Purkinje cell (primary cell): Measurements from ENCODE around the gene SULT4A1. TPM values are rescaled to one million over a fixed set of nuclear protein-coding genes. Genes with fewer than 3 reads are reported as not detected.

Experiments
- polyA plus RNA-seq: library from polyadenylated mRNA; unstranded; fragments of >200 nt; fragmentation: Nextera tagmentation; gene quantifications from 2 replicates; pipeline ENCODE4 v1.2.1, GENCODE V29; 2014

The SULT4A1 gene, protein sequence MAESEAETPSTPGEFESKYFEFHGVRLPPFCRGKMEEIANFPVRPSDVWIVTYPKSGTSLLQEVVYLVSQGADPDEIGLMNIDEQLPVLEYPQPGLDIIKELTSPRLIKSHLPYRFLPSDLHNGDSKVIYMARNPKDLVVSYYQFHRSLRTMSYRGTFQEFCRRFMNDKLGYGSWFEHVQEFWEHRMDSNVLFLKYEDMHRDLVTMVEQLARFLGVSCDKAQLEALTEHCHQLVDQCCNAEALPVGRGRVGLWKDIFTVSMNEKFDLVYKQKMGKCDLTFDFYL
- polyA plus RNA-seq, result 49.2 and 54.1 TPM in 2 replicates

DNA sequence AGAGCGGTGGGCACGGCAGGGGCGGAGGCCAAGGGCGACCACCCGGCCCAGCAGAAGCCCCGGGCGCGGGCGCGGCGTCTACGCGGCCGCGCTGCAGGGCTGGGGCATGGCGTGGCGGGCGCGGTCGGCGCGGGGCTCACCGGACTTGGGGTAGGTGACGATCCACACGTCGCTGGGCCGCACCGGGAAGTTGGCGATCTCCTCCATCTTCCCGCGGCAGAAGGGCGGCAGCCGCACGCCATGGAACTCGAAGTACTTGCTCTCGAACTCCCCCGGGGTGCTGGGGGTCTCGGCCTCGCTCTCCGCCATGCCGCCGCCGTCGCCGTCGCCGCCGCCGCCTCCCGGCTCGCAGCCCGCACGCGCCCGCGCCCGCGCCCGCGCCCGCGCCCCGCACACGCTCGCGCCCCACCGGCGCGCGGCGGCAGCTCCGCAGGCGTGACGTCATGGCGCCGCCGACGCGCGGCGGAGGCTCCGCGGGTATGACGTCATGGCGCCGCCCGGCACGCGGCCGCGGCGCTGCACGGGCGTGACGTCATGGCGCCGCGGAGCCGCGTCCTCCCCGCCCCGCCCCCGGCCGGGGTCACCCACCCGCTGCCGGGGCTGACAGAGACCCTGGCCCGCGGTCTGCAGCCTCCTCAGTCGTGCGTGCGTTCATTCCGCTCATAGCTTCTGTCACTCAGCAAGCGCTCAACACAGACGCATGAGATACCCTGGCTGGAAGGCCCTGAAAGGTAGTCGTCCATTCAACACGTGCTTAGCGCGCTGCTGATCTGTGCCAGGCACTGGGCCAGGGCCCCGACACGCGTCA is at the start of gene SULT4A1:
Gene SULT4A1 (minus strand): TSS at position 440 of the 808 bp plus-strand sequence. CDS start 131 bp downstream, at position 309.

DNA sequence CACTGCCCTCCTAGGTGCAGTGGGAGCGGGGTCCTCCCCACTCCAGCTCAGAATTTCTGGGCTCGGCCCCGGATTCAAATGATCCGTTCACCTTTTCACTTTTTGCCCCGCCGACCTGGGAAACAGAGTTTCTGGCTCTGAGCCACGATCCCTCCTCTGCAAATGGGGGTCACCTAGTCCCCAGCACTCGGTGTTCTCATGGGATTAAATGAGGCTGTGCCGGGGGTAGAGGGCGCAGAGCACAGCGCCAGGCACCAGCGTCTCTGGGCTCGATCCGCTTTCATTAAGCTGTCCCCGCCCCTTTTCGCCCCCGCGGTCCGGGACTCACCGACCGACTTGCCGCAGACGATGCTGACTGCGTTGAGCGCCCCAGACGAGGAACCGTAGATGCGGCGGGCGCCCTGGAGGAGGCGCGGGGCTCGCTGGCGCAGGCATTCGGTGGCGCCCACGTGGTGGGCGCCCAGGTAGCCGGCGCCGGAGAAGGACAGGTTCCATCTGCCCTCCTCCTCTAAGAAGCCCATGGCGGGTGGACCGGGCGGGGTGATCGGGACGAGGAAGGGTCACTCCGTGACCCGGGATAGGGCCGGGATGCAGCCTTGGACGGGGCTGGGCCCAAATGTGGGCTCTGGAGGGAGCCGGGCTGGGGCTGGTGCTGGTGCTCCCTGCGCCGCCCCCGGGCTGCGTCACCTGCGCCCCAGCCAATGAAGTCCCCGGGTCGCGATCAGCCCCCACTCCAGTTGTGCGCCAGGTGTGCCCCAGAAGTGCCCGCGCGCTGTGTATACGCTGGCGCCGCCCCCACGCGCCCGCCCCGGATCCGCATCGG is 29.3 kb upstream of the SULT4A1 start, which contains the start of gene PNPLA5:
Gene PNPLA5 (minus strand): TSS at position 654 of the 823 bp plus-strand sequence. CDS start 133 bp downstream, at position 521.

GRCh38 chr22:43812149-43812842 is 50.0 kb downstream of the SULT4A1 start, which contains the start of gene EFCAB6:
Gene EFCAB6 (minus strand): TSS chr22:43812305. CDS start chr22:43782318, 29,987 bp downstream.

Other genes with a start within 250 kb of the SULT4A1 start
- 1.3 and 5.9 TPM in 2 replicates for gene EFCAB6, start 50.2 kb downstream of the SULT4A1 start, polyA plus RNA-seq
- gene PNPLA5, start 29.5 kb upstream of the SULT4A1 start, polyA plus RNA-seq, result not detected in 2 replicates
- gene PNPLA3, start 61.3 kb upstream of the SULT4A1 start, polyA plus RNA-seq, result 0.11 TPM in 1 of 2 replicates, not detected in the other
- 35.1 and 39.4 TPM in 2 replicates for gene SAMM50, start 92.9 kb upstream of the SULT4A1 start, polyA plus RNA-seq
- gene PARVB, start 161.8 kb upstream of the SULT4A1 start, polyA plus RNA-seq, result 2.6 and 5.7 TPM in 2 replicates